ENCODE results near the gene HSD17B14.

- TF ChIP-seq POLR2A (IDR thresholded peaks at IDR 0.05; ENCODE audit: insufficient read depth in 1 of 2, low read depth in 2 of 2, low read length in 2 of 2): no peak
- no peak for TF ChIP-seq CTCF (CRISPR knock-in tag; IDR thresholded peaks at IDR 0.05)
Measured at GRCh38 chr19:48861313-48861712, 25.0 kb upstream of the HSD17B14 start.

All from HepG2 (cell line).